B cell (primary cell): ENCODE results near the gene RAB28. TPM values are rescaled to one million over a fixed set of nuclear protein-coding genes. Genes with fewer than 3 reads are reported as not detected.

Experiments
- ATAC-seq: fragments of 200-7000 bp; cut with Tn5 transposase; one replicate; pipeline ENCODE4 v1.10.0; 2021; ENCODE audit warnings: low read depth, mild to moderate bottlenecking, moderate number of reproducible peaks, moderate library complexity
- CTCF ChIA-PET: fragments of 350-600 bp; sonication (Branson Sonifier 250); formaldehyde crosslinking; loops from one replicate; lab custom pipeline; 2021; ENCODE audit warnings: antibody characterized with exemption, inconsistent platforms; lab: Charles Lee
- POLR2A ChIA-PET: fragments of 350-600 bp; sonication (Branson Sonifier 250); formaldehyde crosslinking; loops from one replicate; lab custom pipeline; 2021; ENCODE audit warnings: antibody characterized with exemption; lab: Charles Lee
- DNase-seq: peaks from one replicate; pipeline ENCODE4 v3.0.0; 2013
- H2AFZ ChIP-seq: 2 replicates; pipeline ENCODE4 v1.6.1; 2012; ENCODE audit warnings: mild to moderate bottlenecking, low read depth, low read length; ENCODE audit not compliant: insufficient read depth, poor library complexity, severe bottlenecking
- H3K27ac ChIP-seq, 2 donors: 1 replicate in 1 of 2; 2 replicates in 1 of 2; pipeline ENCODE4 v1.5.1; 2012 to 2013; ENCODE audit warnings: low read length in 2 of 2, mild to moderate bottlenecking in 2 of 2, moderate library complexity in 1 of 2
- H3K27me3 ChIP-seq, 4 experiments: fragments of 200-600 bp in 1 of 4; sonication (generic) in 1 of 4; replicated peaks in 1 of 4; 1 replicate in 2 of 4; 2 replicates in 2 of 4; pipeline versions ENCODE4 v1.6.1 to v1.7.0; 2013 to 2016; ENCODE audit warnings: low read length in 3 of 4, mild to moderate bottlenecking in 2 of 4, mixed read lengths in 1 of 4, moderate library complexity in 1 of 4; ENCODE audit not compliant: insufficient read depth in 4 of 4, control insufficient read depth in 3 of 4; ENCODE audit errors: control extremely low read depth in 1 of 4
- H3K36me3 ChIP-seq, 2 experiments: replicated peaks in 1 of 2; 1 replicate in 1 of 2; 2 replicates in 1 of 2; pipeline versions ENCODE4 v1.6.1 to v1.7.1; 2013; ENCODE audit warnings: low read length in 1 of 2; ENCODE audit not compliant: insufficient read depth in 2 of 2, control insufficient read depth in 1 of 2; ENCODE audit errors: control extremely low read depth in 1 of 2, extremely low read depth in 1 of 2
- H3K4me1 ChIP-seq, 2 donors: fragments of 200-600 bp in 1 of 2; sonication (generic) in 1 of 2; 1 replicate in 1 of 2; 2 replicates in 1 of 2; pipeline versions ENCODE4 v1.5.1 to v1.6.1; 2013 to 2017; ENCODE audit warnings: low read length in 2 of 2; ENCODE audit not compliant: control insufficient read depth in 2 of 2, insufficient read depth in 2 of 2
- H3K4me2 ChIP-seq: replicated peaks from 2 replicates; pipeline ENCODE3; 2012; ENCODE audit warnings: mild to moderate bottlenecking, low read depth, low read length; ENCODE audit not compliant: poor library complexity, severe bottlenecking
- H3K4me3 ChIP-seq, 5 experiments: fragments of 200-600 bp in 1 of 5; sonication (generic) in 1 of 5; 1 replicate in 3 of 5; 2 replicates in 2 of 5; pipeline versions ENCODE4 v1.5.1 to v1.7.0; 2011 to 2016; ENCODE audit warnings: low read length in 4 of 5, mild to moderate bottlenecking in 4 of 5, low read depth in 2 of 5, control low read depth in 1 of 5, moderate library complexity in 1 of 5; ENCODE audit not compliant: insufficient read depth in 1 of 5; ENCODE audit errors: control extremely low read depth in 1 of 5, extremely low read depth in 1 of 5
- H3K79me2 ChIP-seq: fragments of 200-600 bp; sonication (generic); one replicate; pipeline ENCODE4 v1.6.0; 2016; ENCODE audit warnings: low read length; ENCODE audit not compliant: control insufficient read depth, insufficient read depth
- H3K9ac ChIP-seq: fragments of 200-600 bp; sonication (generic); 2 replicates; pipeline ENCODE4 v1.6.1; 2017; ENCODE audit warnings: mild to moderate bottlenecking, low read length, moderate library complexity
- H3K9me3 ChIP-seq, 3 donors: one replicate each; pipeline versions ENCODE4 v1.6.1 to v1.7.1; 2013; ENCODE audit warnings: low read length in 2 of 3; ENCODE audit not compliant: control insufficient read depth in 2 of 3, insufficient read depth in 1 of 3; ENCODE audit errors: control extremely low read depth in 1 of 3
- H4K20me1 ChIP-seq: 2 replicates; pipeline ENCODE4 v1.6.0; 2012; ENCODE audit warnings: mild to moderate bottlenecking, low read length; ENCODE audit not compliant: insufficient read depth, control insufficient read depth, poor library complexity, severe bottlenecking
- H3K27ac Mint-ChIP-seq: one replicate; pipeline ENCODE4 v1.8.0; 2021; ENCODE audit warnings: mixed read lengths
- H3K27me3 Mint-ChIP-seq: one replicate; pipeline ENCODE4 v1.8.0; 2021; ENCODE audit warnings: mixed read lengths
- H3K4me1 Mint-ChIP-seq: one replicate; pipeline ENCODE4 v1.8.0; 2021; ENCODE audit warnings: mixed read lengths
- H3K4me3 Mint-ChIP-seq: one replicate; pipeline ENCODE4 v1.8.0; 2021; ENCODE audit warnings: mixed read lengths
- H3K9me3 Mint-ChIP-seq: one replicate; pipeline ENCODE4 v1.8.0; 2022; ENCODE audit warnings: mixed read lengths; ENCODE audit not compliant: insufficient read depth
- CTCF ChIP-seq: fragments of 200-600 bp; IDR thresholded peaks from one replicate; pipeline ENCODE4 v1.8.0; 2022; ENCODE audit warnings: antibody characterized with exemption, mild to moderate bottlenecking
- EZH2 ChIP-seq: IDR thresholded peaks from 2 replicates; pipeline ENCODE4 v1.6.1; 2012; ENCODE audit warnings: borderline replicate concordance, low read depth, mild to moderate bottlenecking, moderate library complexity, low read length; ENCODE audit not compliant: insufficient read depth, poor library complexity, severe bottlenecking
- WGBS: methylation state at CpG from one replicate; pipeline ENCODE4 v1.1.5; 2013; ENCODE audit warnings: missing lambda C conversion rate; ENCODE audit not compliant: insufficient coverage; 5-methylcytosine and 5-hydroxymethylcytosine counted together
- intact Hi-C: fragments of 100-400 bp; cut with micrococcal nuclease; formaldehyde crosslinking; loops from one replicate; pipeline ENCODE4 v1.10.0; 2022
- polyA plus RNA-seq: library from polyadenylated mRNA; depleted of rRNA; stranded (reverse); fragments of >200 nt; gene quantifications from 2 replicates; pipeline ENCODE4 v1.2.3, GENCODE V29; 2012
- total RNA-seq, 2 donors: library from RNA; stranded (reverse); fragments of 120-200 nt in 1 of 2; gene quantifications; 1 replicate in 1 of 2; 2 replicates in 1 of 2; pipeline versions ENCODE4 v1.2.3 to v1.2.4, GENCODE V29; 2013 to 2022

Gene RAB28
- total and polyA plus RNA-seq, 2 donors (not counting 1 experiment from before 2014, with no cell fraction given) = 7.2 to 17.4 TPM

DNA sequence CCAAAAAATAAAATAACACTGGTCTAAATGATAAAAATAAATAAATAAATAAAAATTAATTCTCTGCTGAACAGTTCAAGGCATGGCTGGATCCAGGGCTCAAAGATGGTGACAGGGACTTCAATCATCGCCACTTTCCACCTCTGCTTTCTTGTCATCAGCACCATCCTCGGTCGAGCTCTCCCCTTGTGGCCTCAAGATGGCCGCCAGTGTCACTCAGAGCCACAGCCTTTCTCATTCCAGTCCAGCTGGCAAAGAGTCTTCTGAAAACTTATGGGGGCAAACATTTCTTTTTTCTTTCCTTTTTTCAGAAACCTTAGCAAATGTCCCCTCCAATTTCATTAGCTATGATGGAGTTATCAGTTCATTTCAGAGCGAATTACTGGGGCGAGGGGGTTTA lies 119.5 kb downstream of the RAB28 start:
- no peak for TF ChIP-seq CTCF
- TF ChIP-seq EZH2 = no peak
- Histone ChIP-seq H3K27me3 (no peaks in the 10 kb centered on the region), H3K9me3 (no peaks in the 10 kb centered on the region), H4K20me1 (no peaks in the 10 kb centered on the region), H3K9ac (no peak overlapping the region), H3K4me2 (no peak overlapping the region), H3K4me1 (no peaks in the 10 kb centered on the region), H3K4me3 (no peak overlapping the region), H3K79me2 (no peaks in the 10 kb centered on the region), H3K36me3 (peaks cover 0 to 5% of the 10 kb centered on the region in 2 experiments), H2AFZ (no peak overlapping the region), H3K27ac (no peak overlapping the region)
- intact Hi-C loops = no loop called here
- ChIA-PET CTCF (no interaction called here), POLR2A (no interaction called here)
- Mint-ChIP-seq H3K9me3 (no peaks in the 10 kb centered on the region), H3K27ac (no peak overlapping the region), H3K4me3 (no peak overlapping the region), H3K27me3 (no peaks in the 10 kb centered on the region), H3K4me1 (no peaks in the 10 kb centered on the region)
- 100% methylated on average over 4 of the region's 6 CpGs for WGBS
- DNase-seq (no peak), ATAC-seq (no peak)

- intact Hi-C loops = no loop called here
- Histone ChIP-seq H3K36me3 (peaks cover 0 to 5% of the 10 kb centered on the region in 2 experiments), H3K4me3 (no peak overlapping the region), H3K4me1 (no peaks in the 10 kb centered on the region), H3K9me3 (no peaks in the 10 kb centered on the region), H3K9ac (no peak overlapping the region), H4K20me1 (no peaks in the 10 kb centered on the region), H3K79me2 (no peaks in the 10 kb centered on the region), H3K27me3 (no peaks in the 10 kb centered on the region), H3K4me2 (no peak overlapping the region), H3K27ac (no peak overlapping the region), H2AFZ (no peak overlapping the region)
- ATAC-seq (no peak), DNase-seq (no peak)
- ChIA-PET CTCF (no interaction called here), POLR2A (no interaction called here)
- H3K27ac Mint-ChIP-seq = no peak overlapping the region
- H3K4me1 Mint-ChIP-seq = no peaks in the 10 kb centered on the region
- TF ChIP-seq EZH2 = no peak
- TF ChIP-seq CTCF = no peak
- no peaks in the 10 kb centered on the region for H3K27me3 Mint-ChIP-seq
- no peaks in the 10 kb centered on the region for H3K9me3 Mint-ChIP-seq
- no peak overlapping the region for H3K4me3 Mint-ChIP-seq
- 100% methylated on average over 1 of the region's 1 CpG for WGBS
Observed at GRCh38 chr4:13364172-13364571, 120.0 kb downstream of the RAB28 start.
